Mesenchymal stem cell (in vitro differentiated cells and primary cell): ENCODE data around the gene PRDM1.

ENCODE experiments used
- DNase-seq: peaks from one replicate; pipeline ENCODE4 v3.0.0-alpha.2; 2013
- H2AFZ ChIP-seq: one replicate; pipeline ENCODE4 v1.6.1; 2013; ENCODE audit warnings: low read depth, mild to moderate bottlenecking, control low read depth, inconsistent platforms, low read length, moderate library complexity
- H2AK5ac ChIP-seq: 2 replicates; pipeline ENCODE4 v1.6.1; 2013; ENCODE audit warnings: low read length, moderate library complexity, mild to moderate bottlenecking, inconsistent platforms; ENCODE audit not compliant: severe bottlenecking
- H2BK120ac ChIP-seq: one replicate; pipeline ENCODE4 v1.6.1; 2013; ENCODE audit warnings: low read depth, mild to moderate bottlenecking, inconsistent platforms, low read length, moderate library complexity
- H2BK12ac ChIP-seq, 2 experiments: one replicate each; pipeline ENCODE4 v1.6.1; 2013; ENCODE audit warnings: inconsistent platforms in 2 of 2, low read length in 2 of 2, mild to moderate bottlenecking in 2 of 2, moderate library complexity in 2 of 2, control low read depth in 1 of 2
- H2BK15ac ChIP-seq: one replicate; pipeline ENCODE4 v1.6.1; 2013; ENCODE audit warnings: mild to moderate bottlenecking, low read depth, inconsistent platforms; ENCODE audit not compliant: poor library complexity, severe bottlenecking
- H2BK5ac ChIP-seq: 2 replicates; pipeline ENCODE4 v1.6.1; 2013; ENCODE audit warnings: low read depth, mild to moderate bottlenecking, low read length, control low read depth, inconsistent platforms; ENCODE audit not compliant: poor library complexity, severe bottlenecking
- H3K14ac ChIP-seq, 2 experiments: one replicate each; pipeline ENCODE4 v1.6.1; 2013; ENCODE audit warnings: inconsistent platforms in 2 of 2, low read length in 2 of 2, control low read depth in 1 of 2, mild to moderate bottlenecking in 1 of 2, moderate library complexity in 1 of 2
- H3K18ac ChIP-seq, 2 experiments: one replicate each; pipeline ENCODE4 v1.6.1; 2013; ENCODE audit warnings: inconsistent platforms in 2 of 2, low read length in 2 of 2, control low read depth in 1 of 2, low read depth in 1 of 2, mild to moderate bottlenecking in 1 of 2
- H3K23ac ChIP-seq, 2 experiments: one replicate each; pipeline ENCODE4 v1.6.1; 2013; ENCODE audit warnings: inconsistent platforms in 2 of 2, low read length in 2 of 2, mild to moderate bottlenecking in 2 of 2, moderate library complexity in 2 of 2, control low read depth in 1 of 2
- H3K27ac ChIP-seq: 2 replicates; pipeline ENCODE4 v1.5.1; 2013; ENCODE audit warnings: mild to moderate bottlenecking, moderate library complexity, low read length, control low read depth, inconsistent platforms; ENCODE audit not compliant: poor library complexity, severe bottlenecking
- H3K27me3 ChIP-seq, 2 experiments: 2 replicates each; pipeline versions ENCODE4 v1.6.1 to v1.7.0; 2013; ENCODE audit warnings: low read length in 2 of 2, mild to moderate bottlenecking in 2 of 2, moderate library complexity in 2 of 2, control low read depth in 1 of 2, inconsistent platforms in 1 of 2; ENCODE audit not compliant: control insufficient read depth in 1 of 2, insufficient read depth in 1 of 2
- H3K36me3 ChIP-seq, 2 experiments: 2 replicates each; pipeline versions ENCODE4 v1.6.1 to v1.7.0; 2013; ENCODE audit warnings: low read length in 2 of 2, control low read depth in 1 of 2, inconsistent platforms in 1 of 2, low read depth in 1 of 2, mild to moderate bottlenecking in 1 of 2; ENCODE audit not compliant: insufficient read depth in 2 of 2, control insufficient read depth in 1 of 2
- H3K4ac ChIP-seq, 2 experiments: one replicate each; pipeline ENCODE4 v1.6.1; 2013; ENCODE audit warnings: inconsistent platforms in 2 of 2, low read length in 2 of 2, mild to moderate bottlenecking in 2 of 2, moderate library complexity in 2 of 2, control low read depth in 1 of 2, low read depth in 1 of 2
- H3K4me1 ChIP-seq: 2 replicates; pipeline ENCODE4 v1.6.1; 2013; ENCODE audit warnings: low read depth, low read length, control low read depth; ENCODE audit not compliant: control insufficient read depth, insufficient read depth
- H3K4me2 ChIP-seq: 2 replicates; pipeline ENCODE4 v1.6.1; 2013; ENCODE audit warnings: low read length, mild to moderate bottlenecking, inconsistent platforms; ENCODE audit not compliant: poor library complexity, severe bottlenecking
- H3K4me3 ChIP-seq, 2 experiments: 2 replicates each; pipeline versions ENCODE4 v1.5.1 to v1.7.0; 2013; ENCODE audit warnings: low read length in 2 of 2, mild to moderate bottlenecking in 2 of 2, control low read depth in 1 of 2, low read depth in 1 of 2; ENCODE audit not compliant: insufficient read depth in 1 of 2
- H3K79me1 ChIP-seq: replicated peaks from 2 replicates; pipeline ENCODE4 v1.6.1; 2013; ENCODE audit warnings: mild to moderate bottlenecking, control low read depth, low read length, inconsistent platforms; ENCODE audit not compliant: poor library complexity, severe bottlenecking
- H3K9ac ChIP-seq: 2 replicates; pipeline ENCODE4 v1.7.0; 2013; ENCODE audit warnings: mild to moderate bottlenecking, low read length, moderate library complexity
- H3K9me3 ChIP-seq: 2 replicates; pipeline ENCODE4 v1.7.0; 2013; ENCODE audit warnings: mild to moderate bottlenecking, low read length; ENCODE audit not compliant: control insufficient read depth
- H4K8ac ChIP-seq: one replicate; pipeline ENCODE4 v1.6.1; 2013; ENCODE audit warnings: inconsistent platforms, mild to moderate bottlenecking, low read length, moderate library complexity
- H4K91ac ChIP-seq: one replicate; pipeline ENCODE4 v1.6.1; 2013; ENCODE audit warnings: mild to moderate bottlenecking, low read length, inconsistent platforms
- WGBS: methylation state at CpG from one replicate; pipeline ENCODE4 v1.1.7; 2013; ENCODE audit warnings: mixed read lengths; 5-methylcytosine and 5-hydroxymethylcytosine counted together

PRDM1 gene

DNA sequence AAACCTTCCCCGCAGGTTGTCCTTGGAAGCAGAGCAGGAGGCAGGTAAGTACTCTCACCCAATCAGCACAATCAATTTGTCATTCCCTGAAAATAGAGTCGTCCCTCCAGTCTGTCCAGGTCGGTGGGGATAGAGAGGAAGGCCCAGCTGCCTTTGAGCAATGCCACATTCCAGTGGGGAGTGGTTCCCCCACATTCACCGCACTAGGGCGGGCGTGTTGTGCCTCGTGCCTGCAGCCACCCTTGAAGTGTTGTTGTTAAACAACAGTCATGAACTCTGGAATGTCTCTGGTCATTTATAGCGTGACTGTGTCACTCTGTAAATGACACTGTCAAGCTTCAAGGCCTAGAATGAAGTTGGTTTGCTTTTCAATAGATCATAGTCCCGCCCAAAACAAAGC is 33.4 kb downstream of the PRDM1 start:
- Histone ChIP-seq H3K4me3 (peak overlapping the region in 1 of 2 experiments; percentile 18), H4K8ac (peak overlapping the region; percentile 62), H3K36me3 (no peaks in the 10 kb centered on the region), H3K9me3 (no peaks in the 10 kb centered on the region), H3K4me1 (peaks cover 4% of the 10 kb centered on the region), H2BK120ac (no peak overlapping the region), H2AK5ac (no peak overlapping the region), H3K14ac (no peak overlapping the region), H3K23ac (no peak overlapping the region), H3K79me1 (no peaks in the 10 kb centered on the region), H2BK12ac (peak overlapping the region in 1 of 2 experiments; percentile 4), H3K27ac (no peak overlapping the region), H3K9ac (no peak overlapping the region), H3K27me3 (peaks cover 0 to 2% of the 10 kb centered on the region in 2 experiments), H3K4ac (no peak overlapping the region), H2BK15ac (no peak overlapping the region), H3K4me2 (no peak overlapping the region), H3K18ac (no peak overlapping the region), H2BK5ac (no peak overlapping the region), H4K91ac (peak overlapping the region; percentile 71), H2AFZ (no peak overlapping the region)
- peak; percentile 47 for DNase-seq
- 69% methylated on average over 7 of the region's 9 CpGs for WGBS

DNA sequence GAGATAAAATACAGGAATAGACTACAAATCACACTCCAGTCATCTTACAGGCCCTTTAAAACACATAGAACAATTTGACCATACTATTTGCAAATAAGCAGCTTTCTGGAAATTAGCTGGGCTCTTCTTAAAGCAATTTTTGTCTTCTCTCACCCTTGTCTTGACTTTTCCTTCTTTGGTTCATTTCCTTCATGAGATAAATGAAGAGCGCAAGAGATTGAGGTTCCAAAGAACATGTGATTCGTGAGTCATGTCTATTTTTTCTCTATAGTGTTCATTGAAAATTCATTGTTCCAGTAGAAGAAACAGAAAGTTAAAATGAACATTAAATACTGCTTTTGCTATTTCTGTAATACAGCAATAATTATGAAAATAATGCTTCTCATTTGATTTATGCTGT is 33.9 kb downstream of the PRDM1 start:
- Histone ChIP-seq H2BK120ac (no peak overlapping the region), H3K4me1 (peaks cover 4% of the 10 kb centered on the region), H4K8ac (no peak overlapping the region), H3K4ac (no peak overlapping the region), H3K4me2 (no peak overlapping the region), H2AK5ac (no peak overlapping the region), H2BK15ac (no peak overlapping the region), H3K36me3 (no peaks in the 10 kb centered on the region), H3K27ac (no peak overlapping the region), H3K4me3 (no peak overlapping the region), H3K79me1 (no peaks in the 10 kb centered on the region), H3K18ac (no peak overlapping the region), H2AFZ (no peak overlapping the region), H3K23ac (no peak overlapping the region), H2BK12ac (no peak overlapping the region), H3K27me3 (peaks cover 0 to 5% of the 10 kb centered on the region in 2 experiments), H3K14ac (no peak overlapping the region), H2BK5ac (no peak overlapping the region), H3K9me3 (no peaks in the 10 kb centered on the region), H3K9ac (no peak overlapping the region), H4K91ac (no peak overlapping the region)
- peak; percentile 34 for DNase-seq
- no CpG with 5 or more reads among the region's 2 CpGs for WGBS

DNA sequence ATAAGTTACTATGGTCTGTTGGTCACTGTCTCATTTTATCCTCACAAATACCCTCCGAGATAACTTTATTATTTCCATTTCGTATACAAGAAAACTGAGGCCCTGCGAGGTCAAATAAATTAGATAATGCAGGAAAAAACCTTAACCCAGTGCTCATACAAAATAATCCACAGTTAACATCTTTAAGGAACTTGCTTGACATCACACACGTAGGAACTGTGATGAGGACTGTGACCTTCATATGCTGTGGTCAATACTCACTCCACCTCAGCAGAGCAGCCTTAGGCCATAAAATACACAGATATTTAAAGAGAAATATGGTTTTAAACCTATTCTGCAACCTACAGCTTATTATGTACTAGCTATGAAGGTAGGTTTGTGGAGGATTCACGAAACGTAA is 34.3 kb downstream of the PRDM1 start:
- Histone ChIP-seq H3K4me1 (peaks cover 2% of the 10 kb centered on the region), H2BK15ac (no peak overlapping the region), H2AK5ac (no peak overlapping the region), H3K4me2 (no peak overlapping the region), H3K18ac (no peak overlapping the region), H3K79me1 (no peaks in the 10 kb centered on the region), H3K9me3 (no peaks in the 10 kb centered on the region), H3K27ac (no peak overlapping the region), H3K4ac (no peak overlapping the region), H2BK12ac (no peak overlapping the region), H2AFZ (no peak overlapping the region), H3K14ac (no peak overlapping the region), H3K4me3 (no peak overlapping the region), H3K27me3 (peaks cover 0 to 5% of the 10 kb centered on the region in 2 experiments), H2BK120ac (no peak overlapping the region), H4K91ac (no peak overlapping the region), H4K8ac (no peak overlapping the region), H3K36me3 (no peaks in the 10 kb centered on the region), H3K23ac (no peak overlapping the region), H2BK5ac (no peak overlapping the region), H3K9ac (no peak overlapping the region)
- DNase-seq, result no peak
- WGBS, result 95% methylated on average over 4 of the region's 6 CpGs

DNA sequence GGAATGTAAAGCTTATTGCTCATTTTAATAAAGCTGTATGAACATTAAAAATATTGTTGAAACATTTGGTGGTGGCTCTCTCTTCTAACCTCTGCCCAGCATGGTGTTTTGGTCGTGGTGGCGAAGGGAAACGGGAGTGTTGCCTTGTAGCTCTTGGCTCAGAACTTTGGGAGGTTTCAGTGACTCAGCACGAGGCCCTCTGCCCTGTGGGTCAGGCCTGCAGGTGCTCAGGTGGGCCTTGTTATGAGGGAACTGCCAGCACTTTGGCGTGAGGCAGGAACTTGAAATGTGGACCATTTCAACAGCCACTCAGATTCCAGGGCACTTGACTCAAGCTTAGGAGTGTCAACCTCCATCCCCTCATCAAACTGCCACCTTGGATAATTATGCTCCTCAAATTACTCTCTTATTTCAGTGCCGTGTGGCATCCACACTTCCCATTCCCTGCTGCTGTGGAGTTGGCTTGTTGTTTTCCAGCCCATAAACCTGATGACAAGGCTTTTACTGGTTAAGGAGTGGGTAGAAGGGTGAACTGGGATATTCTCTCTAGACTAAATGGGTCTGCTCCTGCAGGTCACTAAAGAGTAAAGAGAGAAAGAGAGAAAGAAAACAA is 36.3 kb downstream of the PRDM1 start:
- Histone ChIP-seq H3K4ac (no peak overlapping the region), H3K23ac (no peak overlapping the region), H2BK12ac (no peak overlapping the region), H3K4me2 (no peak overlapping the region), H3K9ac (no peak overlapping the region), H3K9me3 (no peaks in the 10 kb centered on the region), H2BK15ac (no peak overlapping the region), H4K8ac (no peak overlapping the region), H2AK5ac (no peak overlapping the region), H2BK5ac (no peak overlapping the region), H4K91ac (no peak overlapping the region), H2AFZ (no peak overlapping the region), H3K27ac (no peak overlapping the region), H3K36me3 (no peaks in the 10 kb centered on the region), H3K27me3 (peaks cover 0 to 5% of the 10 kb centered on the region in 2 experiments), H2BK120ac (no peak overlapping the region), H3K4me3 (no peak overlapping the region), H3K79me1 (no peaks in the 10 kb centered on the region), H3K4me1 (peaks cover 2% of the 10 kb centered on the region), H3K14ac (no peak overlapping the region), H3K18ac (no peak overlapping the region)
- no peak for DNase-seq
- WGBS, result 88% methylated on average over 6 of the region's 6 CpGs
